Transverse colon (tissue), 4 donors: ENCODE measurements around the gene FRMPD4.

Source experiments
- EP300 ChIP-seq: sonication (generic); formaldehyde crosslinking; IDR thresholded peaks from one replicate; pipeline ENCODE4 v1.6.1; 2017; ENCODE audit warnings: antibody characterized with exemption, low read depth
- POLR2A ChIP-seq: fragments of 450-650 bp; IDR thresholded peaks from one replicate; pipeline ENCODE4 v1.6.1; 2016; ENCODE audit warnings: antibody characterized with exemption, mild to moderate bottlenecking, moderate library complexity
- POLR2AphosphoS5 ChIP-seq, 3 donors: sonication (generic); formaldehyde crosslinking; IDR thresholded peaks; one replicate each; pipeline ENCODE4 v1.6.1; 2016; ENCODE audit warnings: antibody characterized with exemption in 3 of 3
- TF ChIP-seq, protein P1 (sequence below), 5 experiments: fragments of 200-600 bp in 3 of 5; fragments of 450-650 bp in 2 of 5; sonication (generic) in 3 of 5; IDR thresholded peaks; 1 replicate in 2 of 5; 2 replicates in 3 of 5; pipeline ENCODE4 v1.5.1; 2016 to 2017; ENCODE audit warnings: antibody characterized with exemption in 5 of 5, inconsistent platforms in 3 of 5, mild to moderate bottlenecking in 2 of 5, moderate library complexity in 1 of 5

DNA sequence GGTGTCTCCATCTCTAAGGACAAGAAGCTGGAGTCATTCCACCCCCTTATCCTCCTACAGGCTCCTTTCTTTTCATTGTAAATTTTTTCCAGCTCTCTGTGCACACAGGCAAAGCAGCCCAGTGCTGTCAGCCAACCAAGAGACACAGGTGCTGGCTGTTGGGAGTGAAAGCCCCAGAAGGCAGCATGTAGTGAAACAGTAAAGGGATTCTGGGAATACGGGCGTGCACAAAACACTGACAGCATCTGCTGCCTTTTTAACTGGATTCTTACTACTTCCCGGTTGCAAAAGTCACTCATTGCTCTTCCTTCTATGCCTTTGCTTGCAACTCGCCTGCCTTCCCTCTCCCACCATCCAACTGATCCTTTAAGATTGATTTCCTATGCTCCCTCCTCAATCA lies 444.4 kb downstream of the FRMPD4 start:
- TF ChIP-seq POLR2A (no peak), POLR2AphosphoS5 (IDR thresholded peaks at IDR 0.05) (no peak), EP300 (no peak)
- TF ChIP-seq, protein P1, sequence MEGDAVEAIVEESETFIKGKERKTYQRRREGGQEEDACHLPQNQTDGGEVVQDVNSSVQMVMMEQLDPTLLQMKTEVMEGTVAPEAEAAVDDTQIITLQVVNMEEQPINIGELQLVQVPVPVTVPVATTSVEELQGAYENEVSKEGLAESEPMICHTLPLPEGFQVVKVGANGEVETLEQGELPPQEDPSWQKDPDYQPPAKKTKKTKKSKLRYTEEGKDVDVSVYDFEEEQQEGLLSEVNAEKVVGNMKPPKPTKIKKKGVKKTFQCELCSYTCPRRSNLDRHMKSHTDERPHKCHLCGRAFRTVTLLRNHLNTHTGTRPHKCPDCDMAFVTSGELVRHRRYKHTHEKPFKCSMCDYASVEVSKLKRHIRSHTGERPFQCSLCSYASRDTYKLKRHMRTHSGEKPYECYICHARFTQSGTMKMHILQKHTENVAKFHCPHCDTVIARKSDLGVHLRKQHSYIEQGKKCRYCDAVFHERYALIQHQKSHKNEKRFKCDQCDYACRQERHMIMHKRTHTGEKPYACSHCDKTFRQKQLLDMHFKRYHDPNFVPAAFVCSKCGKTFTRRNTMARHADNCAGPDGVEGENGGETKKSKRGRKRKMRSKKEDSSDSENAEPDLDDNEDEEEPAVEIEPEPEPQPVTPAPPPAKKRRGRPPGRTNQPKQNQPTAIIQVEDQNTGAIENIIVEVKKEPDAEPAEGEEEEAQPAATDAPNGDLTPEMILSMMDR (IDR thresholded peaks at IDR 0.05) = no peak
